HG02970 (cell line): Measurements from ENCODE around the gene ZBTB7C.

ENCODE experiments used
- ATAC-seq: cut with Tn5 transposase; IDR thresholded peaks from one replicate; pipeline ENCODE4 v1.9.1; 2021; ENCODE audit warnings: mild to moderate bottlenecking, moderate library complexity, moderate number of reproducible peaks; ENCODE audit not compliant: unreplicated experiment, low FRiP score

ZBTB7C gene

GRCh38 chr18:48019557-48020325 is 389.4 kb downstream of the ZBTB7C start:
- no peak for ATAC-seq

DNA sequence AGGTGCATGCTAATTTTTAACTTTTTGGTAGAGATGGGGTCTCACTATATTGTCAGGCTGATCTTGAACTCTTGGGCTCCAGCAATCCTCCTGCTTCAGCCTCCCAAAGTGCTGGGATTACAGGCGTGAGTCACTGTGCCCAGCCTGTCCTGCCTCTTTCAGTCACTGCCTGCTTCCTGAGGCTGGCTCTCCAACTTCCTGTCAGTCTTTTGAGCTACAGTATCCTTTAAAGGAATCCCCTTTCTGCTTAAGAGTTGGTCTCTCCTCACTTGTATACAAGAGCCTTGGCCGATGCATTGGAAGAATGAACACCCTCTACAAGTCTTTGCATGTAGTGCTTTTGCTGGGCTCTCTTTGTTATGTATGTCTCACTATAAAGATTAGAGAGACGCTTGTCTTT is 390.3 kb downstream of the ZBTB7C start:
- ATAC-seq = no peak

GRCh38 chr18:48017635-48018034 is 391.5 kb downstream of the ZBTB7C start:
- no peak for ATAC-seq

DNA sequence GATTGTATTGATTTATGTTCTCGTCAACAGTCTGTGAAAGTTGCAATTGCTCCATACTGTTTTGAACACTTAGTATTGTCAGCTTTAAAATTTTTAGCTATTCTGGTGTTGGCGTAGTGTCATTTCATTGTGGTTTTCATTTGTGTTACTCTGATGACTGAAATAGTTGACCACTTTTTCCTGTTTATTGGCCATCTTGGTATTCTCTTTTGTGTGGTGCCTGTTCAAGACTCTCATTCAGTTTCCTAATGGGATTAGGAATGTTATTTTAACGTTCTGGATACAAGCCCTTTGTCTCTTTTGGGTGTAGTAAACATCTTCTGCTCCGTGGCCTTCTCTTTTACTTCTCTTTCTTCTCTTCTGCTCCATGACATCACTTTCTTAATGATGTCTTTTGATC is 396.0 kb downstream of the ZBTB7C start:
- no peak for ATAC-seq

- no peak for ATAC-seq
Observed at GRCh38 chr18:48011926-48012465, 397.2 kb downstream of the ZBTB7C start.

DNA sequence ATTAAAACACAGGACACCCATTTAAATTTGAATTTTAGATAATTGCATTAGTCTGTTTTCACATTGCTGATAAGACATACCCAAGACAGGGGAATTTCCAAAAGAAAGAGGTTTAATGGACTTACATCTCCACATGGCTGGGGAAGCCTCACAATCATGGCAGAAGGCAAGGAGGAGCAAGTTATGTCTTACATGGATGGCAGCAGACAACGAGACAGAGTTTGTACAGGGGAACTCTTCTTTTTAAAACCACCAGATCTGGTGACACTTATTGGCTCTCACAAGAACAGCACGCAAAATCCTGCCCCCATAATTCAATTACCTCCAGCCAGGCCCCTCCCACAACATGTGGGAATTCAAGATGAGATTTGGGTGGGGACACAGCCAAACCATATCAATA is 398.9 kb downstream of the ZBTB7C start:
- ATAC-seq = no peak

GRCh38 chr18:48009116-48009745 is 400.0 kb downstream of the ZBTB7C start:
- no peak for ATAC-seq

DNA sequence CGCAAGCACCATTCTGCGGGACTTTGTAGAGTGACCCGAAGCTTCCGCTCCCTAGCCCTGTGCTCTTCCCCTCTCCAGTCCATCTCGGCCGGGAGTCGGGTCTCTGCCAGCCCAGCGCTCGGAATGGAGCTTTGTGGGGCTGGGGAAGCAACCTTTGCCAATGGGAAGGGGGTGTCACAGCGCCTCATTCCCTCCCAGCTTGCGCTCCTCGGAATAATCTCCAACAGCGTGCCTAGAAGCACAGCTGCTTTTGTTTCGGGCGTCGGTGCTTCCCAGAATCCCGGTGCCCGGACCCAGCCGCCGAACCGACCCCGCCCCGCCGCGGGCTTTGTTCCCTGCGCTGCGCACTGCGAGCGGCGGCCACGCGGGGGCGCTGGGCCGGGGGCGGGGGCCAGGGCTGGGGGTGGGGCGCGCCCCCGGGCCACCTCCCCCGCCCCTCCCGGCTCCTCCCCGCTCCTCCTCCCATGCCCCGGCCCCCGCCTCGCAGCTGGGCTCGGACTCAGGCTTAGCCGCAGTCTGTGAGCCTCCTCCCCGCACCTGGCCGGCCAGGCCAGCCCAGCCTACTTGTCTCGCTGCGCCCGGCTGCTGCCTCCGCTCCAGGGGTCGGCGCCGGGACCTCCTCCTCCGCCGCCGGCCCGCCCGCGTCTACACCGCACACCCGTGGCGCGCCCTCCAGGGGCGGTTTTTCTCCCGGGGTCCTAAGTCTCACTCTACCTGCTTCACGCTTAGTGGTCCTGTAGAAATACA is 401.1 kb downstream of the ZBTB7C start:
- no peak for ATAC-seq

DNA sequence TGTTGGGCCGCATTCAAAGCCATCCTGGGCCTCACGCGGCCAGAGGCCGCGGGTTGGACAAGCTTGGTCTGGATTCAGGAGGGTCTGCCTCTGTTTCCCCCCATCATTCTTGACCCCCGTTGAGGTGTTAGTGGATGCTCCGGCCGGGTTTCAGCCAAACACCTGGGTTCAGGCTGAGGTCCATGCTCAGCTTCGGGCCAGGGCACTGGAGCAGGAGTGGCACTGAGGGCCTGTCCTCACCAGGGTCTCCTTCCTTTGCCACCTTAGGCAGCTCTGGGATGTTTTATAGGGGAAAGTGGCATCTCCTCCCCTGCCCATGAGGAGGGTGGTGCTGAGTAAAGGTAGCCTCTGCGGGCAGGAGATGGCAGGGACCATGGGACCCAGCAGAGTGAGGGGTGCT is 401.8 kb downstream of the ZBTB7C start:
- no peak for ATAC-seq

DNA sequence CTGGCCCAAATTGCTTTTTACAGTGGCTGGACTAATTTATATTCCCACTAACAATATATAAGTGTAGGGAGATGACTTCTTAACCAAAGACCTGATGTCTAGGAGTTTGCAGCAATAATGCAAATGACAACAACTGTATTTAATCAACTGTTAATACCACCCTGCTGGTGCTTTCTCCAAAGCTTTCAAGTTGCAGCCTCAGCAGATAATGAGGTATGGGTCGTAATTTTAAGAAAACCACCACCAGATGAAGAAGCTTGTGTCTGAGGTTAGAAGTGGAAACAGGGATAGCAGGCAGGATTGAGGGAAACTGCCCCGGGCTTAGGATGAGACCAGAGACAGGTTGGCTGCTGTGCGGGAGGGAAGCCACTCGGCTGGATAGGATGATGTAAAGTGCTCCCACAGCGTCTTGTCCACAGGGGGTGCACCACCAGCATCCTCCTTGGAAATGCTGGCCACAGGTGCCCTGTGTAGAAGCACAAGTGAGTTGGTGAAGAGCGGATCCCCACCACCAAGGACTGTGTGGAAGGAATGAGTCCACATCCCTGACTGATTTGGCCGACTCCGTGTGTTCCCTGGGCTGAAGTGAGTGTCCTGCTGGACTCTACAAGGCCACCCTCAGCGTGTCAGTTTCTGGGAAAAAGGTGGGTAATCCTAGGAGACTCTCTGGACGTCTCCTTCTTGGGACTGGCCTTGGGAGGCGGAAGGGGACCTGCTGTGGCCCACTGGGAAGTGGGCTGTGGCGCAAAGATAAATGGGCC is 402.6 kb downstream of the ZBTB7C start:
- no peak for ATAC-seq

DNA sequence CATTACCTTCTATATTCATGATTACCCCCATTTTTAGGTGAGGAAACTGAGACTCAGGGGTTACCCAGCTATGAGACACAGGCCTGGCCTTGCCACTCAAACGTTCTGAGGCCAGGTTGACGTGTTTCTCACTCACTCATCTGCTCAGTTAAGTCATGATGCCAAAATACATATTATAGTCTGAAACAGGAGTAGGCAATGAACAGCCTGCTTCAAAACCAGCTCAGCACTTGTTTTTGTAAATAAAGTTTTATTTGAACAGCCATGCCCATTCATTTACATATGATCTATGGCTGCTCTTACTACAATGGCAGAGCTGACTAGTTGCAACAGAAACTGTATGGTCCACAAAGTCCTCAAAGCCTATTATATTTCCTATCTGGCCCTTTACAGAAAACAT is 404.6 kb downstream of the ZBTB7C start:
- no peak for ATAC-seq

- no peak for ATAC-seq
Observed at GRCh38 chr18:48003426-48004349, 405.5 kb downstream of the ZBTB7C start.

GRCh38 chr18:48002933-48003365 is 406.2 kb downstream of the ZBTB7C start:
- ATAC-seq = no peak

DNA sequence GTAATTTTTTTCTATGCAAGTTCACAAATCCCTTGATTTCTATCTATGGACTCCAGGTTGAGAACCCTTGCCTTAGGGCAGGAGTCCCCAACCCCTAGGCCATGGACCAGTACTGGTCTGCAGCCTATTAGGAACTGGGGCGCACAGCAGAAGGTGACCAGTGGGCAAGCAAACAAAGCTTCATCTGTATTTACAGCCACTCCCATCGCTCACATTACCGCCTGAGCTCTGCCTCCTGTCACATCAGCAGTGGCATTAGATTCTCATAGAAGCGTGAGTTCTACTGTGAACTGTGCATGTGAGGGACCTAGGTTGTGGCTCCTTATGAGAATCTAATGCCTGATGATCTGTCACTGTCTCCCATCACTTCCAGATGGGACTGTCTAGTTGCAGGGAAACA is 408.5 kb downstream of the ZBTB7C start:
- ATAC-seq = no peak

DNA sequence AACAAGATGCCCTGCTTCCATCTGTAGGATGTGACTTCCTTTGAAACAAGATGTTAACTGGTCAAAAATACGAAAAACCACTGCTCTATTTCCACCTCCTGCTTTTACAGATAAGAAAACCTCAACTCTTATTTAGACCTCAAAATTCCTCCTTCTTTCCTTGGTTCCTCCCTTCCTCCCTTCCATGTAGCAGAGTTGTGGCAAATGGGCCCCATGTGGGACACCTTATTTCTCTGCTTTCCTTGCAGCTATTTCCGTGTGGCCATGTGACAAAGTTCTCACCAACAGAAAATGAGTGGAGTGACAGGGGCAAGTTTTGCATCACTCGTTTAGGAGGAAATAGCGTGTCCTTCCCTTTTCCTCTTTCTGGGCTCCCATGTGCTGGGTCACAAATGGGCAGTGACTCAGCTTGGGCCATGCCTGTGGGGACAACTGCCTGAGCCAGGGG is 409.4 kb downstream of the ZBTB7C start:
- ATAC-seq = no peak

GRCh38 chr18:47997338-47997780 is 411.8 kb downstream of the ZBTB7C start:
- ATAC-seq = no peak

DNA sequence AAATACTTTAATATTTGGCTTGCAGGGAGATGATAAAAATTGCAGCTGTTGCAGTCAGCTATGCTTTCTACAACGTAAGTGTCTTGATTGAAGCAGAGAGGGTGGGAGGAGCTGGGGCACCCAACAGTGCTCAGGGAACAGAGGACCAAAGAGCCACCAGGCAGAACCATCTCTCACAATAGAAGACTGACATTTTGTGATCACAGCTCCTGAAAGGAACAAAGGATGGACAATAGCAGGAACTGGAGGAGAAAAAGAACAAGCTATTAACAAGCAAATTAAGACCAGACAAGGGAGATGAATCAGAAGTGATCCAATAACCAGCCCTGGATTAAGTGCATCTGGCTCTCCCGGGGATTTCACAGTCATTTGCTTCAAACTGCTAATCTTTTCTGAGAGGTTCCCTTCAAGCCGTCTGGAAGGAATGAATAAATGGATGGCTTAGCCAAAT is 413.1 kb downstream of the ZBTB7C start:
- no peak for ATAC-seq

GRCh38 chr18:47995654-47996053 is 413.5 kb downstream of the ZBTB7C start:
- no peak for ATAC-seq

- no peak for ATAC-seq
Observed at GRCh38 chr18:47993409-47993808, 415.8 kb downstream of the ZBTB7C start.
